AG04450 (cell line): Measurements from ENCODE around the gene OBSL1. TPM values are rescaled to one million over a fixed set of nuclear protein-coding genes. Genes with fewer than 3 reads are reported as not detected.

Experiments used
- CTCF ChIA-PET: fragments of 300-600, 350-600 bp; formaldehyde crosslinking; extraction: SDS; loops from one replicate; lab custom pipeline; 2022; ENCODE audit warnings: antibody characterized with exemption, inconsistent platforms; lab: Charles Lee
- POLR2A ChIA-PET: fragments of 350-600 bp; formaldehyde crosslinking; extraction: SDS; loops from one replicate; lab custom pipeline; 2021; ENCODE audit warnings: antibody characterized with exemption, inconsistent platforms; lab: Yijun Ruan, JAX
- DNase-seq: peaks from one replicate; pipeline ENCODE4 v3.0.0-alpha.2; 2011; ENCODE audit warnings: low read depth, low spot score
- H3K27ac ChIP-seq: one replicate; pipeline ENCODE4 v1.5.1; 2012; ENCODE audit warnings: low read depth, low read length, control low read depth
- H3K27me3 ChIP-seq: one replicate; pipeline ENCODE4 v1.6.0; 2012; ENCODE audit warnings: low read length; ENCODE audit not compliant: control insufficient read depth, insufficient read depth
- H3K4me3 ChIP-seq: 2 replicates; pipeline ENCODE4 v1.5.1; 2011; ENCODE audit warnings: mild to moderate bottlenecking, low read depth, low read length, control low read depth
- H3K9me3 ChIP-seq: 2 replicates; pipeline ENCODE4 v1.5.1; 2012; ENCODE audit warnings: low read length; ENCODE audit not compliant: control insufficient read depth, insufficient read depth
- polyA plus RNA-seq: library from polyadenylated mRNA; depleted of rRNA; stranded (reverse); fragments of >200 nt; gene quantifications from 2 replicates; pipeline ENCODE4 v1.2.3, GENCODE V29; 2011
- TF ChIP-seq, protein P1 (sequence below): IDR thresholded peaks from 2 replicates; pipeline ENCODE4 v1.5.1; 2011; ENCODE audit warnings: low read depth, low read length, control low read depth, inconsistent platforms

Gene OBSL1
- polyA plus RNA-seq, 1 experiment = 35.5 TPM

GRCh38 chr2:219507581-219508443, 63.5 kb downstream of the OBSL1 start:
- DNase-seq = no peak
- TF ChIP-seq, protein P1, sequence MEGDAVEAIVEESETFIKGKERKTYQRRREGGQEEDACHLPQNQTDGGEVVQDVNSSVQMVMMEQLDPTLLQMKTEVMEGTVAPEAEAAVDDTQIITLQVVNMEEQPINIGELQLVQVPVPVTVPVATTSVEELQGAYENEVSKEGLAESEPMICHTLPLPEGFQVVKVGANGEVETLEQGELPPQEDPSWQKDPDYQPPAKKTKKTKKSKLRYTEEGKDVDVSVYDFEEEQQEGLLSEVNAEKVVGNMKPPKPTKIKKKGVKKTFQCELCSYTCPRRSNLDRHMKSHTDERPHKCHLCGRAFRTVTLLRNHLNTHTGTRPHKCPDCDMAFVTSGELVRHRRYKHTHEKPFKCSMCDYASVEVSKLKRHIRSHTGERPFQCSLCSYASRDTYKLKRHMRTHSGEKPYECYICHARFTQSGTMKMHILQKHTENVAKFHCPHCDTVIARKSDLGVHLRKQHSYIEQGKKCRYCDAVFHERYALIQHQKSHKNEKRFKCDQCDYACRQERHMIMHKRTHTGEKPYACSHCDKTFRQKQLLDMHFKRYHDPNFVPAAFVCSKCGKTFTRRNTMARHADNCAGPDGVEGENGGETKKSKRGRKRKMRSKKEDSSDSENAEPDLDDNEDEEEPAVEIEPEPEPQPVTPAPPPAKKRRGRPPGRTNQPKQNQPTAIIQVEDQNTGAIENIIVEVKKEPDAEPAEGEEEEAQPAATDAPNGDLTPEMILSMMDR = no peak
- Histone ChIP-seq H3K27me3 (peaks cover 25% of the 10 kb centered on the region), H3K27ac (no peak overlapping the region), H3K9me3 (peaks cover 8% of the 10 kb centered on the region), H3K4me3 (no peak overlapping the region)
- POLR2A ChIA-PET = interaction anchor here (0.5 to 1.3 kb wide), 6 partner anchors 9 to 124 kb away, joined by 3 to 5 read pairs (median 4); partner anchors contain the start of genes DNPEP and GMPPA
- CTCF ChIA-PET = interaction anchor here (0.6 to 4.5 kb wide), 5 partner anchors 14 to 105 kb away, joined by 3 to 97 read pairs (median 4); no protein-coding TSS in a partner anchor

DNA sequence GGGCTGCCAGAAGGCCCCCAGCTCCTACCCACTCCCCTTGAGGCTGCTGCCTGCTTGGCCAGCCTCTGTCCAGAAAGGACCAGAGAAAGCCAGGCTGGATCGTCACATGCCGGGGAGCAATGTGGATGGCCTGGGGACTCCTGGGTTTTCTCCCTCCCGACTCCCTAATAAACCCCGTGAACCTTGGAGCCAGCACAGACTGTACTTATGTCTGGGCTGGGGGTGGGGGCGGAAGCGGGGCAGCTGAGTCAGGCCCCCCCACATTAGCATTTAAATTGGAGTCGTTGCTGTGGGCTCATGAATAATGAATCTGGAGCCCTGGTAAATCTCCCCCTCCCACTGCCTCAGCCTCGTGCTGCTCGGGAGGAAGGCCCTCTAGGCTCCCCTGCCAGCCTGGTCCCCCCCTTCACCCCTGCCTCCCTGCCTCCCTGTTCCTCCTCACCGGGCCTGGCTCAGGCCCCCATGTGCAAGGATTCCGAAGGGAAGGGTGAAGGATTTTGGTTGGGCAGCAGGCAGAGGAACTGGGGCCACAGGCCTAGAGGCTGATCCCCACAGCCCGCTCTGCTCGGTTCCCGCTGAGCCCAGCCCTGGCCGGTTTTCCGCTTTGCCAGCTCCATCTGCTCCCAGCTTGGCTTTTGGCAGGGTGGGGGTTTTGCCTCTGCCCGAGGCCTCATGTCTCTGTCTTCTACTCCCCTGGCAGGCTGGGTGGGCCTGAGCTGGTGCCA, 64.4 kb downstream of the OBSL1 start:
- no peak for DNase-seq
- POLR2A ChIA-PET = interaction anchor here (0.5 to 1.3 kb wide), 2 partner anchors 12 to 108 kb away, joined by 3 read pairs; no protein-coding TSS in a partner anchor
- no peak overlapping the region for H3K4me3 ChIP-seq
- CTCF ChIA-PET = interaction anchor here (1.6 to 4.5 kb wide), 2 partner anchors 12 to 15 kb away, joined by 7 to 97 read pairs; a partner anchor contains a TSS
- peaks cover 8% of the 10 kb centered on the region for H3K9me3 ChIP-seq
- TF ChIP-seq, protein P1 = no peak
- H3K27ac ChIP-seq = no peak overlapping the region
- peaks cover 16% of the 10 kb centered on the region for H3K27me3 ChIP-seq

DNA sequence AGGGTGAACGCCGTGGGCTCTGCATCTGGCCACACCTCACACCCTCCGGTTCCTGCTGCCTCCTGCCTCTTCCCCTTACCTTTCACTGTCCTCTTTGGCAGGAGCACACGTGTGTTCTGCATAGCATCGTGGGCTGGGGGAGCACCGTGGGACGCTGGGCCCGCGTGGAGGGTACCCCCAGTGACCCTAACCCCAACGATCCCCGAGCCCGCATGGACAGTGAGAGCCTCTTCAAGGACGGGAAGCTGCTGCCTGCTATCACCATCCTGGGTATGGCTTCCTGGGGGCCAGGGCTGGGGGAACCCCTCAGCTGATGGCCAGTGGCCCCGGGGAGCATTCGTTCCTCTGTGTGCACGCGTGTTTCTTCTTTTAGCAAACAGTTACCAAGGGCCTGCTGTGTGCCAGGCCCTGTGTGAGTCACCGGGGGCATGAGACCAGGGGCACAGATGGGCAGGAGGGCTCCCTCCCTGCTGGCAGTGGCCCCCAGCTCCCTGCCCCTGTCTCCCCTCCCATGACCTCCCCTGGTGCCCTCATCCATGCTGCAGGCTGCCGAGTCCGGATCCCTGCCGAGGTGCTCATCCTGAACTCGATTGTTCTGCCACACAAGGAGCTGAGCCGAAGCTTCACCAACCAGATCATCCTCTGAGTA, 65.1 kb downstream of the OBSL1 start:
- H3K27me3 ChIP-seq = peaks cover 11% of the 10 kb centered on the region
- H3K9me3 ChIP-seq = peaks cover 5% of the 10 kb centered on the region
- ChIA-PET POLR2A (no interaction called here), CTCF (interaction anchor here (1.6 to 4.5 kb wide), 2 partner anchors 11 to 16 kb away, joined by 7 to 97 read pairs; a partner anchor contains a TSS)
- no peak overlapping the region for H3K4me3 ChIP-seq
- H3K27ac ChIP-seq = no peak overlapping the region
- TF ChIP-seq, protein P1 = no peak
- DNase-seq = no peak

- ChIA-PET CTCF (interaction anchor here (1.3 to 1.6 kb wide), 2 partner anchors 10 to 46 kb away, joined by 3 to 7 read pairs; a partner anchor contains a TSS), POLR2A (no interaction called here)
- no peak overlapping the region for H3K27ac ChIP-seq
Measured at GRCh38 chr2:219505585-219505984, 65.8 kb downstream of the OBSL1 start.

More at GRCh38 chr2:219505585-219505984, 65.8 kb downstream of the OBSL1 start:
- Histone ChIP-seq H3K4me3 (no peak overlapping the region), H3K27me3 (peaks cover 4% of the 10 kb centered on the region), H3K9me3 (no peaks in the 10 kb centered on the region; the same call in 1 of the 2 replicates)
- no peak for DNase-seq
- TF ChIP-seq, protein P1 = no peak
